Common myeloid progenitor, CD34-positive (primary cell): ENCODE measurements around the gene CHST1.

Source experiments
- CTCF ChIA-PET: fragments of 350-600 bp; sonication (Branson Sonifier 250); formaldehyde crosslinking; loops from one replicate; lab custom pipeline; 2021; ENCODE audit warnings: antibody characterized with exemption; lab: Charles Lee
- POLR2A ChIA-PET: fragments of 350-600 bp; sonication (Branson Sonifier 250); formaldehyde crosslinking; loops from one replicate; lab custom pipeline; 2021; ENCODE audit warnings: antibody characterized with exemption; lab: Charles Lee
- DNase-seq, 3 donors: peaks; one replicate each; pipeline versions ENCODE4 v3.0.0 to v3.0.0-alpha.2; 2013
- H3K27ac ChIP-seq, 2 experiments: 1 replicate in 1 of 2; 2 replicates in 1 of 2; pipeline ENCODE4 v1.7.0; 2013; ENCODE audit warnings: inconsistent platforms in 2 of 2, low read length in 2 of 2, mild to moderate bottlenecking in 2 of 2, low read depth in 1 of 2, moderate library complexity in 1 of 2; ENCODE audit not compliant: severe bottlenecking in 2 of 2, insufficient read depth in 1 of 2, poor library complexity in 1 of 2
- H3K27me3 ChIP-seq, 5 experiments: replicated peaks in 2 of 5; 1 replicate in 3 of 5; 2 replicates in 2 of 5; pipeline versions ENCODE4 v1.6.1 to v1.7.0; 2013; ENCODE audit warnings: low read length in 4 of 5, mild to moderate bottlenecking in 2 of 5, moderate library complexity in 2 of 5, inconsistent platforms in 1 of 5; ENCODE audit not compliant: insufficient read depth in 5 of 5, control insufficient read depth in 4 of 5
- H3K36me3 ChIP-seq, 4 experiments: 1 replicate in 2 of 4; 2 replicates in 2 of 4; pipeline versions ENCODE4 v1.6.1 to v1.7.0; 2013; ENCODE audit warnings: low read length in 3 of 4, control low read depth in 1 of 4, mild to moderate bottlenecking in 1 of 4; ENCODE audit not compliant: control insufficient read depth in 4 of 4, insufficient read depth in 4 of 4
- H3K4me1 ChIP-seq, 4 experiments: 1 replicate in 3 of 4; 2 replicates in 1 of 4; pipeline versions ENCODE4 v1.6.1 to v1.7.1; 2013; ENCODE audit warnings: low read length in 3 of 4, mild to moderate bottlenecking in 3 of 4, control low read depth in 1 of 4, inconsistent platforms in 1 of 4, moderate library complexity in 1 of 4; ENCODE audit not compliant: control insufficient read depth in 4 of 4, insufficient read depth in 4 of 4; ENCODE audit errors: control extremely low read depth in 1 of 4
- H3K4me3 ChIP-seq, 7 experiments: 1 replicate in 4 of 7; 2 replicates in 3 of 7; pipeline versions ENCODE4 v1.5.1 to v1.7.0; 2013; ENCODE audit warnings: mild to moderate bottlenecking in 7 of 7, low read length in 6 of 7, moderate library complexity in 6 of 7, inconsistent platforms in 2 of 7, low read depth in 2 of 7, control low read depth in 1 of 7; ENCODE audit not compliant: insufficient read depth in 4 of 7, control insufficient read depth in 1 of 7; ENCODE audit errors: extremely low read depth in 1 of 7
- H3K9me3 ChIP-seq, 5 experiments: 1 replicate in 4 of 5; 2 replicates in 1 of 5; pipeline versions ENCODE4 v1.6.1 to v1.7.1; 2013; ENCODE audit warnings: low read length in 4 of 5, mild to moderate bottlenecking in 2 of 5, inconsistent platforms in 1 of 5, low read depth in 1 of 5, moderate library complexity in 1 of 5; ENCODE audit not compliant: control insufficient read depth in 4 of 5, insufficient read depth in 2 of 5; ENCODE audit errors: control extremely low read depth in 1 of 5
- WGBS: methylation state at CpG from one replicate; pipeline ENCODE4 v1.1.5; 2013; ENCODE audit not compliant: insufficient coverage; 5-methylcytosine and 5-hydroxymethylcytosine counted together

The CHST1 gene

GRCh38 chr11:45675646-45676045 lies 10.2 kb upstream of the CHST1 start:
- Histone ChIP-seq H3K9me3 (no peaks in the 10 kb centered on the region), H3K27ac (no peak overlapping the region), H3K4me3 (no peak overlapping the region), H3K36me3 (no peaks in the 10 kb centered on the region), H3K27me3 (peaks cover 0 to 7% (median 2%) of the 10 kb centered on the region in 5 experiments), H3K4me1 (no peaks in the 10 kb centered on the region)
- ChIA-PET CTCF (no interaction called here), POLR2A (no interaction called here)
- 100% methylated on average over 3 of the region's 4 CpGs for WGBS
- no peak for DNase-seq

DNA sequence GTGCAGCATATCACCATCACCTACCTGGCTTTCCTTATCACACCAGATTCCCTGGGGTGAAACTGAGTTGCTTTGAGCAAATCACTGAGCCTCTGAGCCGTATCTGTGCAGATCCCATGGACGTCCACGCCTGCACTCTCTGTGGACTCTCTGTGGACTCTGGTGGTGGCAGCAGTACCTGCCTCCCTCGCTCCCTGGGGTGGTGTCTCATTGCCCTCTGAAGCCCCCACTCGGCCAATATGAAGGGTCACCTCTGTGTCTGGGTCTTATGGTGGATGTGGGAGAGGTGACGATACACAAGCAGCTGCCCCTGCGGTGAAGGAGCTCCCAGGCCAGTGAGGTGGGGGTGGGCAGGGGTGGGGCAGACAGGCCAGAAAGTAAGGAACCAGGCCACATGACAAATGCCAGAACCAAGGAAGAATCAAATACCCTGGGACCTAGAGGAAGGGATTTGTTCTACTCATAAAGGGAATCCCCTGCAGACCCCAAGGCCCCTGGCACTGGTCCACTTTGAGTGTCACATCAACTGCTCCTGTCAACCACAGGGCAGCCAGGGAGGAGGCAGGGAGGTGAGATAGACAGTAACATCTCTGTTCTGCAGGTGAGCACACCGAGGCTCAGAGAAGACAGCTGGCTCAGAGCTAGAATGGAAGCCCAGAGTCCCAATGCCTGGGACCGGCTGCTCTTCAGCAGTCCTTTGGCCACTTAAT lies 9.2 kb upstream of the CHST1 start:
- Histone ChIP-seq H3K9me3 (no peaks in the 10 kb centered on the region), H3K4me1 (no peaks in the 10 kb centered on the region), H3K27ac (no peak overlapping the region), H3K4me3 (no peak overlapping the region), H3K36me3 (no peaks in the 10 kb centered on the region), H3K27me3 (peaks cover 0 to 7% (median 2%) of the 10 kb centered on the region in 5 experiments)
- ChIA-PET POLR2A (no interaction called here), CTCF (interaction anchor here (0.8 kb wide), 1 partner anchor 84 kb away, joined by 3 read pairs; no protein-coding TSS in a partner anchor)
- WGBS, result 98% methylated on average over 7 of the region's 9 CpGs
- no peak for DNase-seq

- CTCF ChIA-PET, result interaction anchor here (1.5 kb wide), 1 partner anchor 302 kb away, joined by 4 read pairs; no protein-coding TSS in a partner anchor
- H3K4me1 ChIP-seq, result no peaks in the 10 kb centered on the region
- WGBS, result 97% methylated on average over 4 of the region's 4 CpGs
Measured at GRCh38 chr11:45673441-45673840, 8.0 kb upstream of the CHST1 start.

GRCh38 chr11:45672593-45672992 lies 7.2 kb upstream of the CHST1 start:
- Histone ChIP-seq H3K27ac (no peak overlapping the region), H3K4me3 (no peak overlapping the region), H3K4me1 (no peaks in the 10 kb centered on the region), H3K9me3 (no peaks in the 10 kb centered on the region), H3K36me3 (no peaks in the 10 kb centered on the region), H3K27me3 (peaks cover 0 to 21% (median 4%) of the 10 kb centered on the region in 5 experiments)
- ChIA-PET POLR2A (no interaction called here), CTCF (interaction anchor here (0.9 to 1.5 kb wide), 2 partner anchors 14 to 302 kb away, joined by 3 to 4 read pairs; no protein-coding TSS in a partner anchor)
- 100% methylated on average over 1 of the region's 3 CpGs for WGBS
- DNase-seq, result no peak

More at GRCh38 chr11:45673441-45673840, 8.0 kb upstream of the CHST1 start:
- Histone ChIP-seq H3K27me3 (peaks cover 0 to 12% (median 2%) of the 10 kb centered on the region in 5 experiments), H3K36me3 (no peaks in the 10 kb centered on the region), H3K4me3 (no peak overlapping the region), H3K27ac (no peak overlapping the region), H3K9me3 (no peaks in the 10 kb centered on the region)
- no peak for DNase-seq
- POLR2A ChIA-PET, result no interaction called here

- ChIA-PET CTCF (no interaction called here), POLR2A (no interaction called here)
- DNase-seq, result no peak
- Histone ChIP-seq H3K4me3 (no peak overlapping the region), H3K27me3 (peaks cover 0 to 32% (median 14%) of the 10 kb centered on the region in 5 experiments), H3K27ac (no peak overlapping the region), H3K36me3 (no peaks in the 10 kb centered on the region), H3K9me3 (no peaks in the 10 kb centered on the region), H3K4me1 (no peaks in the 10 kb centered on the region)
- 83% methylated on average over 7 of the region's 12 CpGs for WGBS
Measured at GRCh38 chr11:45671246-45672171, 6.1 kb upstream of the CHST1 start.

DNA sequence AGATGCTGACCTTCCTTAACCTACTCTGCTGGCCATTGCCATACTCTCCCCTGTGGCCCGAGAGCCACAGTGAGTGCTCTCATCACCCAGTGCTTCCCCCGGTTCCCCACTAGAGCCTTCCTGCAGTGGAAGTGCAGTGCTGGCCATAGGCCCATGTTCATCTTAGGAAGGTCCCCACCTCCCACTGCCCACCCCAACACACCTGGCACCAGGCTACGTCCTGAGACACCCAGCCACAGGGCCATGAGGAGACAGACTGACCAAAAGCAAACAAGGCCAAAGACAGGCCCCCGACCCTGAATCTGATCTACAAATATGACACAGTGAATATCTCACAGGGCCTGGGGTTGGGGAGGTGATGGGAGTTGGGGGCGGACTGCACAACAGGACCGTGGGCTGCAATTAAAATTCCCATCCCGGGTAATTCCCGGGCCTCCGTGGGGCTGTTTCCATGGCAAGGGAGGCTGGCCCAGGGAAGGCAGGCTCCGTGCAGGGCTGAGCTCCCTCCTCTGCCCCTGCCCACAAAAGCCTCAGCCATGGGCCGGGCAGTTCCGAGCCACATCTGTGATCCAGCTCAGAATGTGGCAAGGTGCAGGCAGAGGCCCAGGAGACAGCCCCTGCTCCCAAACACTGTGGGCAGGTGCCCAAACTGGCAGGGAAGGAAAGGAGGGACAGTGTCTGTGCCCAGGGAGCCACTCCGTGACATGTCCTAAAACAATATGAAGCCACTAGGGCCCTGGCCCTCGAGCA lies 5.1 kb upstream of the CHST1 start:
- H3K27ac ChIP-seq, result no peak overlapping the region
- peaks cover 0 to 4% (median 1%) of the 10 kb centered on the region in 4 experiments for H3K4me1 ChIP-seq
- peaks cover 0 to 41% (median 21%) of the 10 kb centered on the region in 5 experiments for H3K27me3 ChIP-seq
- H3K9me3 ChIP-seq, result no peaks in the 10 kb centered on the region
- WGBS, result 75% methylated on average over 10 of the region's 14 CpGs
- no peak for DNase-seq
- ChIA-PET CTCF (interaction anchor here (0.8 kb wide), 1 partner anchor 14 kb away, joined by 3 read pairs; no protein-coding TSS in a partner anchor), POLR2A (no interaction called here)
- H3K36me3 ChIP-seq, result no peaks in the 10 kb centered on the region
- H3K4me3 ChIP-seq, result no peak overlapping the region
